AG10803 (cell line): ENCODE data around the gene ZNF235.
A peak's percentile ranks its signal among the peaks of the same experiment; 100 is the strongest.

Experiments
- DNase-seq: peaks from one replicate; pipeline ENCODE4 v3.0.0; 2010; ENCODE audit warnings: low read depth
- H3K4me3 ChIP-seq: 2 replicates; pipeline ENCODE4 v1.5.1; 2011; ENCODE audit warnings: mild to moderate bottlenecking, low read length, control low read depth
- CTCF ChIP-seq: conservative IDR thresholded peaks from 2 replicates; pipeline ENCODE4 v1.5.1; 2011; ENCODE audit warnings: mild to moderate bottlenecking, low read length, control low read depth, inconsistent platforms

ZNF235 gene

DNA sequence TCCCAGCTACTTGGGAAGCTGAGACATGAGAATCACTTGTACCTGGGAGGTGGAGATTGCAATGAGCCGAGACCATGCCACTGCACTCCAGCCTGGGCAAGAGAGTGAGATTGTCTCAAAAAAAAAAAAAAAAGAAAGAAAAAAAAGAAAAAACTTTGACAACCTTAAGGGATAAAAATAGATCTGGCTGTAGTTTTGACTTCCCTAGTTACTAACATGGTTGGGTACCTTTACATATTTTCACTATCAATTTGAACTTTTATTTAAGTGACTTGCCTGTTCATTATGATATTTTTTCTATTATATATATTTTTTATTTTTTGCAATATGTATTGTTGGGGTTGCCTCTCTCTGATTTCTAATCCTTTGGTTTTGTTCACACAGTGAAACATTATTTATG is 8.4 kb upstream of the ZNF235 start:
- no peak for DNase-seq
- H3K4me3 ChIP-seq, result no peak overlapping the region
- no peak for TF ChIP-seq CTCF

DNA sequence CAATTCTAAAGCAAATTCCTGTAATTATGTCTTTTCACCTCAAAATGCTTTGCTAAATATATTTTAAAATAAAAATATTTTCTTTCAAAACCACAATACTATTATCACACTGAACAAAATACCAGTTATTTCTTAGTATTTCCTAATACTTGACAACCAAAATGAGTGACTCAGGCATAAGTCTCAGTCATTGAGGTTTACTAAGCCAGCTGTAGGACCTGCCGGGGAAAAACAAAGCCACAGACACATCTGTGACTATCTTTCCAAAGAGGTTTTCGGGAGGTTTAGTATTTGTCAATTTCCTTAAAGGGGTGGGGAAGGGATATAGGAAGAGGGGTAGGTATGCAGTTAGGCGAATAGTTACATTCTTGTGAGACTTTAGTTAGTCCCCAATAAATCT is 3.2 kb upstream of the ZNF235 start:
- no peak overlapping the region for H3K4me3 ChIP-seq
- DNase-seq, result peak; percentile 69
- TF ChIP-seq CTCF, result no peak

GRCh38 chr19:44306283-44306682 is 1.5 kb upstream of the ZNF235 start:
- no peak for DNase-seq
- no peak overlapping the region for H3K4me3 ChIP-seq
- no peak for TF ChIP-seq CTCF

GRCh38 chr19:44305457-44305856 is 632 bp upstream of the ZNF235 start:
- no peak for DNase-seq
- TF ChIP-seq CTCF, result no peak
- no peak overlapping the region for H3K4me3 ChIP-seq

DNA sequence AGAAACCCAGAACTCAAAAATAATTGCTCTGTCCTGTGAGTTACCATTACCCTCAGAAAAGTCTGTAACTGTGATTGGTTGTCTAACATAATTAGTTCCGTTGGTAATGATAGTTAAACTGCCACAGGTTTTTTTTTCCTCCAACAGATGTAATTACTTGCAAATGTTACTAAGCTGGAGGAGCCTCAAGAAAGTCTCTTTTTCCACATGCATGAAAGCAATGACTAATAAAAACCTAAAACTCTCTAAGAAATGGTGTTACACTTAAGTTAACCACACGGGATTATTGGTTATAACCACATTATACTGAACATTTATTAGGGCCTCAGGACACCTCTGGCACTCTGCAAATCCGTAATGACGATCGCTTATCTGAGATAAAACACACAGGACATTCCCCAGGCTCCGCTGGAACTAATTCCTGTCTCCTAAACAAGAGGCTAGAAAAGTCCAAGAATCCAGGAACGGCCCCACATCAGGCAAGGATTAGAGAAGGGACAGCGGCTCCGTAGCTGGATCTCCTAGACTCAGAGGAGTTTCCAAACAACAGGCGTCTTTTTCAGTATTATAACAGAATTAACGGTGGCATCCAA is 753 bp downstream of the ZNF235 start:
- TF ChIP-seq CTCF, result no peak

DNA sequence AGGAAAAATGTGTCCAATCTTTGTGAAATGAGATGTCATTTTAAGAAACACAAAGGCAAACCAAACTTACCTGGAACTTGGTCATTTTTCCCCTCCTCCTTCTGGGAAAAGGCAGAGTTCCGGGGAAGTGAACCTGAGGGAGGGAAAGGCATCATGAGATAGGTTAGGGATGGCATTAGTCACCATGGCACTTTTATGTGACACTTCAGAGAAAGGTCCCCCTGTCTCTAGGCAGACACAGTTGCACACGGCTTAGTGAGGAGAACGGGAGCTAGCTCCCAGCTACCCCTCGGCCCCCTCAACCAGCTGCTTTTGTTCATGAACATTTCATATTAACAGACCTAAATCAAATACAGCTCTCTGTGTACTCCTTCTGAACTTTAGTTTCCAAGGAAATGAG is 1.5 kb downstream of the ZNF235 start:
- no peak for TF ChIP-seq CTCF
- peak overlapping the region; percentile 89 for H3K4me3 ChIP-seq
- DNase-seq, result no peak

More for the DNA sequence above, 753 bp downstream of the ZNF235 start:
- peak overlapping the region; percentile 89 for H3K4me3 ChIP-seq
- DNase-seq, result peak; percentile 45

GRCh38 chr19:44284968-44285367 is 19.9 kb downstream of the ZNF235 start:
- DNase-seq, result no peak
- no peak for TF ChIP-seq CTCF
- no peak overlapping the region for H3K4me3 ChIP-seq
